ENCODE results near the gene SEMA6C.
A peak's percentile ranks its signal among the peaks of the same experiment; 100 is the strongest.
"Not testable (repeated sequence)": the region's sequence is repeated elsewhere in the genome, so short reads cannot be mapped to it uniquely, and the experiment has no call there.

The SEMA6C gene, protein sequence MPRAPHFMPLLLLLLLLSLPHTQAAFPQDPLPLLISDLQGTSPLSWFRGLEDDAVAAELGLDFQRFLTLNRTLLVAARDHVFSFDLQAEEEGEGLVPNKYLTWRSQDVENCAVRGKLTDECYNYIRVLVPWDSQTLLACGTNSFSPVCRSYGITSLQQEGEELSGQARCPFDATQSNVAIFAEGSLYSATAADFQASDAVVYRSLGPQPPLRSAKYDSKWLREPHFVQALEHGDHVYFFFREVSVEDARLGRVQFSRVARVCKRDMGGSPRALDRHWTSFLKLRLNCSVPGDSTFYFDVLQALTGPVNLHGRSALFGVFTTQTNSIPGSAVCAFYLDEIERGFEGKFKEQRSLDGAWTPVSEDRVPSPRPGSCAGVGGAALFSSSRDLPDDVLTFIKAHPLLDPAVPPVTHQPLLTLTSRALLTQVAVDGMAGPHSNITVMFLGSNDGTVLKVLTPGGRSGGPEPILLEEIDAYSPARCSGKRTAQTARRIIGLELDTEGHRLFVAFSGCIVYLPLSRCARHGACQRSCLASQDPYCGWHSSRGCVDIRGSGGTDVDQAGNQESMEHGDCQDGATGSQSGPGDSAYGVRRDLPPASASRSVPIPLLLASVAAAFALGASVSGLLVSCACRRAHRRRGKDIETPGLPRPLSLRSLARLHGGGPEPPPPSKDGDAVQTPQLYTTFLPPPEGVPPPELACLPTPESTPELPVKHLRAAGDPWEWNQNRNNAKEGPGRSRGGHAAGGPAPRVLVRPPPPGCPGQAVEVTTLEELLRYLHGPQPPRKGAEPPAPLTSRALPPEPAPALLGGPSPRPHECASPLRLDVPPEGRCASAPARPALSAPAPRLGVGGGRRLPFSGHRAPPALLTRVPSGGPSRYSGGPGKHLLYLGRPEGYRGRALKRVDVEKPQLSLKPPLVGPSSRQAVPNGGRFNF

DNA sequence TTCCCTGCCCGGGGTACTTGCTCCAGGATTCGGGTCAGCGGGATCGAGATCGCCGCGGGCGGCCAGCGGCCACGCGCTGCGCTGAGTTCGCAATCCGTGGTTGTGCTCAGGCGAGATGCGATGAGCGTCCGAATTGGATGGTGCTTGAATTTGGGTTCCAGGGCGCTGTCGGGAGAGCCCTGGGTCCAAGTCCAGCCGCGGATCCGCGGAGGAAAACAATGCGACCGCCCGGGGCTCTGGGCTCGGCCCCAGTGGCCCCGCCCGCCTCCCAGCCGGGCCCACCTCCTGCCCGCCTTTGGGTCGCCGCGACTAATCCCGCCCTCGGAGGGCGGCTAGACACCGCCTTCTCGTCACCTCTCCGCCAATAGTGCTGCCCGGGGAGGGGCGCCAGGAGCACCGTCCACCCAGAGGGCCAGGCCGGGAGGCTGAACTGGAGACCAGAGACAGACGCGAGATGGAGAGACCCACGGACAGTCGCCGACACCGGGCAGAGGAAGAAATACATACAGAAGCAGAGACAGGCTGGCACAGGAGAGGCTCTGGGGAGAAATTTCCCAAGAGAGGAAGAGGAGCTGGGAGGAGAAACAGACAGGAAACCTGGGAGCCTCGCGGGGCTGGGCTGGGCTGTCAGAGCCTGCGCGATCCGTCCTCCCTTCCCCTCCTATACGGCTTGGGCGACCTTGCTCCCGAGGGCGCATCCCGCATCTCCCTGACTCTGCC is at the start of gene SEMA6C:
TSS of gene SEMA6C (minus strand) at position 220 of the 720 bp plus-strand sequence. CDS start 4,010 bp downstream, outside the sequence.
- DNase-seq (ENCODE audit: low spot score) = peak; percentile 94

DNA sequence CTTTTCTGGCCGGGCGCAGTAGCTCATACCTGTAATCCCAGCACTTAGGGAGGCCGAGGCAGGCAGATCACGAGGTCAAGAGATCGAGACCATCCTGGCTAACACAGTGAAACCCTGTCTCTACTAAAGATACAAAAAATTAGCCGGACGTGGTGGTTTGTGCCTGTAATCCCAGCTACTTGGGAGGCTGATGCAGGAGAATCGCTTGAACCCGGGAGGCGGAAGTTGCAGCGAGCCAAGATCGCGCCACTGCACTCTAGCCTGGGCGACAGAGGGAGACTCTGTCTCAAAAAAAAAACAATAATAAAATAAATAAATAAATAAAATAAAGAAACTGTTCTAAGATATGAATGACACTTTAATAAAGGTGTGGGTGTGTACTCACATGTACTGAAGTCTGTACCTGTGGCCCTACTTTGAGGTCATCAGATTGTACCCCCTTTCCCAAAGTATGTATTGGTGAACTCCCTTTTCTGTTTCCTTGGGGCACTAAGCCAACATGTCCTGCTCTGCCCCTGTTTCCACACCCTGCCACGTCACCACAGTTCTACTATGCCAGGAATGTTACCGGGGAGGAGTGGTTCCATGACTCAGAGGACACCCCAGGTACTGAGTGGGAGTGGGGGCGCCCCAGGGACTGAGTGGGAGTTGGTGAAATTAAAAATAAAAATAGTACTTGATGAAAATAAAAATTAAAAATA is 48.6 kb upstream of the SEMA6C start:
- not testable (repeated sequence) for DNase-seq (ENCODE audit: low spot score)

DNA sequence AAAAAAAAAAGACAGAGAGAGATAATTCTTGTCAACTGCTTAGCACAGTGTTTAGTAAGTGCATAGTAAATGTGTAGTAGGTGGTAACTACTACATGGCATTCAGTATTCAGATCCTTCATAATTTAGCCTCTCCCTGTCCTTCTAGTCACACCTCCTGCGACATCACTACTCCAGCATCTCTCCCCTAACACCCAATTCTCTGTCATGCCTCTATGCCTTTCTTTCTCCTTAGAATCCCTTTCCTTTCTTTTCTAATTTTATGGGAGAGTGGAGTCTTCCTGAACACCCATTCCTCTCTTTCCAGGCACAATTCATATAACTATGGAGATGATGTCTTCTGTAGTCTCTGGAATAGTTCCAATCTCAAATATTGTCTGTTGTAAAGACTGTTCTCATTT is 47.4 kb upstream of the SEMA6C start:
- DNase-seq (ENCODE audit: low spot score) = no peak

DNA sequence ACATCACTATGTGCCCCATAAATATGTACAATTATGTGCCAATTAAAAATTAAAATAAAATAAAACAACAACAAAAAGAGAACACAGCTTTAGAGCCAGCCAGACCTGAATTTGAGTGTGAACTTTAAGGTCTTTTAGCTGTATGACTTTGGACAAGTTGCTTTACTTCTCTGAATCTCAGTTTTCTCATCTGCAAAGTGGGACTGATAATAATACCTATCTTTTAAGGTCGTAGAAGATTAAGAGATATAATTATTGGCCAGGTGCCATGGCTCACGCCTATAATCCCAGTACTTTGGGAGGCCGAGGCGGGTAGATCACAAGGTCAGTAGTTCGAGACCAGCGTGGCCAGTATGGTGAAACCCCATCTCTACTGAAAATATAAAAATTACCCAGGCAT is 46.9 kb upstream of the SEMA6C start:
- no peak for DNase-seq (ENCODE audit: low spot score)

DNA sequence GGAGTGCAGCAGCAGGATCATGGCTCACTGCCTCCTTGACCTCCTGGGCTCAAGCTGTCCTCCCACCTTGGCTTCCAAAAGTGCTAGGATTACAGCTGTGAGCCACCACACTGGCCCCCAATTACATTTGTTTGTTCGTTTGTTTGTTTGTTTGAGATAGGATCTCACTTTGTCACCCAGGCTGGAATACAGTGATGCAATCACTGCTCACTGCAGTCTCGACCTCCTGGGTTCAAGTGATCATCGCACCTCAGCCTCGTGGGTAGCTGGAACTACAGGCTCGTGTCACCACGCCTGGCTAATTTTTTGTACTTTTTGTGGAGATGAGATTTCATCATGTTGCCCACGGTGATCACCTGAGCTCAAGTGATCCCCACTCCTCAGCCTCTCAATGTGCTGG is 45.6 kb upstream of the SEMA6C start:
- DNase-seq (ENCODE audit: low spot score) = no peak

DNA sequence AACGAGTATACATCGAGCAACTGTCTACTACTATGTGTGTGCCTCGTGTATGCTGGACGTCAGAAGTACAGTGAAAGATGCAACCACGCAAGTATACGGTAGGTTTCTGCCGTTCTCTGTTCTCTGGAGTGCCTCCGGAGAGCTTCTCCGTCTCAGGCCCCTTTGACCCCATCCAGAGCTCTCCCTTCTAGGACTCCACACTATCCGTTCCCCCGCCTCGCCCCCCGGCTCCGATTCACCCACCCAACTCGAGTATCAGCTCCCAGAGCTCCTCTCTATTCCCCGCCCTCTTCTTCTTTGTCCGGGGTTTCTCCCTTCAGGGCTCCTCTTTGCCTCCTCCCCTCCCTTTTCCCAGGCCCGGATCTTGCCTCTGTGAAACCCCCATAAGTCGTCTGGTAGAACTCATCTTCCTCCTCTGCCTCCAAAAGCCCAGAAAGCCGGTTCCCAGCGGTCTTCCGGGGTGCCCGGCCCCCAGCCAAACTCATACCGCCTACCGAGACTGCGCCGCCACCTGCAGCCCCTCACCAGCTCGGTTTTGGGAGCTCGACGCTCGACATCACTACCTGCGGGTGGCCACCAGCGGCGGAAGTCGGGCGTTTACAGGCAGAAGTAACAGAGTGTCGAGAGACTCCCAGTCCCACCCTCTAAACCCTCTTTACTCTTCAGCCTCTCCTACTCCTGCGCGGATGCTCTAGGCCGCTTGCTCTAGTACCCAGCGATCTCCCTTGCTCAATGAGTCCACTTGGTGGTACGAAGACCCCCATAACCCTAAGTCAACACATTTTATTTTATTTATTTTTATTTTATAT is 43.4 kb upstream of the SEMA6C start, which contains the start of gene VPS72:
TSS of gene VPS72 (minus strand) at position 561 of the 809 bp plus-strand sequence. CDS start at position 485, 76 bp downstream.
- peak; percentile 86 for DNase-seq (ENCODE audit: low spot score)

DNA sequence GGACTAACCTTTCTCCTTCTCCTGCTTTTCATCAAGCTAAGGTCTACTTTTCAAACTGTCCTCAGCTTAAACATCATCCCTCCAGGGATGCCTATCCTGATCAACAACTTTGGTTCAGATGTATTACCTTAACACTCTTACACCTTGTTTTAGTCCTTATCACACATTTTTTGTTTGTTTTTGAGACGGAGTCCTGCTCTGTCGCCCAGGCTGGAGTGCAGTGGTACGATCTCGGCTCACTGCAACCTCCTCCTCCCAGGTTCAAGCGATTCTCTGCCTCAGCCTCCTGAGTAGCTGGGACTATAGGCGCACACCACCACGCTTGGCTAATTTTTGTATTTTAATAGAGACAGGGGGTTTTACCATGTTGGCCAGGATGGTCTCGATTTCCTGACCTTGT is 42.2 kb upstream of the SEMA6C start:
- not testable (repeated sequence) for DNase-seq (ENCODE audit: low spot score)

DNA sequence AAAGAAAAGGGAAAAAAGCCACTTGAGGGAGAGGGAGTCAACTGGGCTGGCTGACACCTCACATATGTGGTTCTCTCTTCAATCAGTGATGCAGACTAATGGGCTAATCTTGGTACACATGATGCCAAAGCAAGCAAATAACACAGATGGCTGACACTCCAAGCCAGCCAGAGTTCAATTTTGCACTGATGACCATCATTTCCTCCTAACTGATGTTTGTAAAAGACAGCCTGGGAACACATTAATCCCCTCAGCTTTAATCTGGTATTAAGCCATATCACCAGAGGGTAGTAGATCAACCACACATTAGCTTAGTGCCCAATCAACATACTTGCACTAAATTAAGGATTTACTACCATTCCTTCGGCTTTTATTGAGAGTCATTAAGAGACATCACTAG is 40.8 kb upstream of the SEMA6C start:
- no peak for DNase-seq (ENCODE audit: low spot score)

DNA sequence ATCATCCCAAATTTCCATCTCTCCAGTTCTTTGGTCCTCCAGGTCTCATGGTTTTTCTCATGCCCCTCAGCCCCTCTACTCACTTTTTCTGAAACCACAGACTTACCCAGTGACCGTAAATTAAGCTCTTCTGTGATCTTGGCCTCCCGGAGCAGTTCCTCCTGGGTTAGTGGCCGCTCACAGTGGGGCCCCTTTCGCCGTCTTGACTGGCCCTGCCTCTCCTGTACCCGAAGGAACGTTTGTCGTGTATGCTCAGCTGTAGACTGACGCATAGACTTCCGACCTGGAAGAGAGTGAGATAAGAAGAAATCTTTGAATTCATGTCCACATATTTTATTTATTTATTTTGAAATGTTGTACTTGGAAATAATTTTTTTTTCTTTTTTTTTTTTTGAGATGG is 37.8 kb upstream of the SEMA6C start:
- no peak for DNase-seq (ENCODE audit: low spot score)

DNA sequence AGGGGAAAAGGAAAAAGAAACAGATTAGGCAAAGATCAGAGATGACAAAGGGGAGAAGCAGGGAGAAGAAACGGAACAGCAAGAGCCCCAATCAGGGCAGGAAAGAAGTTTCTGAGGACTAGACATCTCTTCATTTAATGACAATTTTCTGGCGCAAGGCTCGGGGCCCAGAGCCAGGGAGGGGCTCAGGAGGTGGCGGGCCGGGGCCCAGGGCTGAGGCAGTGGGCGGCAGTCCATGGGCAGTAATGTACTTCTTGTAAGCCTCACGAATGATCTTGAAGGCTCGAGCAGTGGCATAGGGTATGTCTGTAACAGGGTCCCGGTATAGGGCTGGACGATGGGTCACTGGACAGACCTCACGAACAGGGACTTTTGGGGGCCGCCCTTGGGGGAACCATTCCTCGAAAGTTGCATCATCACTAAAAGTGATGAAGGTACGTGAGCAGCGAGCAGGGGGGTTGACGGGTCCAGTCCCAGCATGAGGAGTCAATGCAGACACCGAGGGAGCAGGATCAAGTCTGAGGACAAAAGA is 30.1 kb upstream of the SEMA6C start:
- no peak for DNase-seq (ENCODE audit: low spot score)

DNA sequence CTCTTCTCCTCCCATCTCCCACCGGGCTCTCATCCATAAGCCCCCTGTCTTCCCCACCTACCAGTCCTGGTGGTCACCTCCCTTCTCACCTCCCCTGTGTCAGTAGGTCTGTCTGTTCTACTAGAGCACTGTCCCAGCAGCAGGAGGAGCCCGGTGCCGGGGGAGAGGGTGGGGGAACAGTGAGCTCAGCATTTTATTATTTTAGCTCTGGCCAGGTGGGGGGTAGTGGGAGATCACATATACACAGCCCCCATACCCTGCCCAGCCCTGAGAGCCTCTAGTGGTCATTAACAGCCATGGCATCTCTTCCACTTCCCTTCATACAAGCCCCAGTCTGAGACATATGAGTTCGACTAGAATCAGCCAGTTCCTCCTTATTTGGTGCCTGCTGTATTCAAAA is 29.4 kb upstream of the SEMA6C start, which contains the start of gene TMOD4:
TSS of gene TMOD4 (minus strand) at position 119 of the 400 bp plus-strand sequence. CDS start 1,106 bp downstream, outside the sequence.
- DNase-seq (ENCODE audit: low spot score) = no peak

DNA sequence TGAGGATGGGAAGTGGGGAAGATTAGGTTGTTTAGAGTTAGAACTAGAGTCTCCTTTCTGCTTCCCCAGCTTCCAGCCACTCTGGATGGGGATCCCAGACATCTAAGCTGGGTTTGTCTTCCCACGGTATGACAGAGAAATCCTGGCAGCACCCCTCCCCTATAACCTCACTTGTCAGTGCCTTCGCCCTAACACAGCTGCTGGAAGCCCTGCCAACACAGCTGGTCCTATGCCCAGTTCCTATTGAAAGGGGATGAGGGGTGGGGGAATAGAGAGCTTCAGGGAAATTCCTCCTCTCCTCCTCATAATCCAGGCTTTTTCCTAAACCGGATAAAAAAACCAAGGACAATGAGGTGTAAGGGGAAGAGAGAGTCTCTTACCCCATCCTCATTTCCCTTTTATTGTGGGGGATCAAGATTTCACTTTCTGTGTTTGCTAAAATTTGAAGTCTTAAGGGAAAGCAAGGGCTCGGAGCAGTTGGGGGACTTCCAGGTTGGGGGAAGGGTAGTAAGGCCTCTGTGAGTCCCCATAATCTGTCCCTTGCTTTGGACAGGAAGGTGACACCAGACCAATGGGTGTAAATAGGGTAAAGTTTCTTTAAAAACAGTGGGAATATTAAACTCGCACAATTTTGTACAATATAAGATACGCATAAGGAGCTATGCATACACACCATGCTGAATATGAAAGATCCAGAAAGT is 28.8 kb upstream of the SEMA6C start:
- peak; percentile 94 for DNase-seq (ENCODE audit: low spot score)

DNA sequence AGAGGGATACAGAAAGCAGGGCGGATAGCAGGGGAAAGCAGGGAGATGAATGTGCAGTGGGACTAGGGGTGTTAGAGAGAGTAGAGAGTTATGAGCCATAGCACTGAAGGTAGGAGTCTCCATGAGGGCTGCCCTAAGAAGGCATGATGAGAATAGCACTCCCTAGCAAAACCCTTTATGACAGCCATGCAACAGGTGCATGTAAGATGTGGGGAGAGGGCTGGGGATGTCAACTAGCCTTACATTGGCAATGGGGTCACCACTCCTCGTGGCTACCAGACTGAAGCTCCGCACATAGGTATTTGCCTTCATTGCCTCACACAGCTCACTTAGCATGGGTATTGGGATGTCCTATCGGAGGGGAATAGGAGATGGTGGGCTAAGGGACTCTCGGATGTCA is 24.8 kb upstream of the SEMA6C start:
- no peak for DNase-seq (ENCODE audit: low spot score)

DNA sequence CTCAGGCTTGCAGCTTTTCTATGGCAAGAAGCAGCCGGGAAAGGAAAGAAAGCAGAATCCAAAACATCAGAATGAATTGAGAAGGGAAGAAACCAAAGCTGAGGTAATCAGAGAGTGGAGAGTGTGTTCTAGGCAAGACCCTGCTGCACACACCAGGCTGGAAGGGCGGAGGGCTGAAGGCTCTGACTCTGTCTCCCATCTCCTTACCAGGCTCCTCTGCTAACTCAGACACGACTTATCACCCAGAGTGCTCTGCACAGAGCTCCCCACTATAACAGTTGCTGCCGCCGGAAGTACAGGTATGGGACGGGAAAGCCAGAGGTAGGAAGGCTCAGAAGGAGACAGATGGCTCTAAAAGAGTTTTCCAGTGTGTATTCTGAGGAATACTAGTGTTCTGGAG is 20.7 kb upstream of the SEMA6C start:
- no peak for DNase-seq (ENCODE audit: low spot score)

DNA sequence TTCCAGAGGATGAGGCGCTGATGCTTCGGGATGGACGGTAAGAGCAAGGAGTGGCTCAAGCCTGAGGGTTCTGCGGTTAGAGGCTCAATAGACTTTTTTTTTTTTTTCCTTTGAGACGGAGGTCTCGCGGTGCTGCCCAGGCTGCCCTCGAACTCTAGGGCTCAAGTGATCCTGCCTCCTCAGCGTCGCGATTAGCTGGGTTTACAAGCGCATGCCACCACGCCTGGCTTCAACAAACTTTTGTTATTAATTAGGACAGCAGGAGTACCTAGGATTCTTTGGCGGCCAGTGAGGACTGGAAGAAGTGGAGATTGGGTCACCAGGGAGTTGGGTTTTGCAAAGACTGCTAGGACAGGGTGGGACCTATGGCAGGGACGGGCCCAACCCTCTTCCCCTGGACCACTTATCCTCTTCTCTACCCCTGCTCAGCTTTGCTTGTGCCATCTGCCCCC is 20.1 kb upstream of the SEMA6C start:
- DNase-seq (ENCODE audit: low spot score) = no peak

DNA sequence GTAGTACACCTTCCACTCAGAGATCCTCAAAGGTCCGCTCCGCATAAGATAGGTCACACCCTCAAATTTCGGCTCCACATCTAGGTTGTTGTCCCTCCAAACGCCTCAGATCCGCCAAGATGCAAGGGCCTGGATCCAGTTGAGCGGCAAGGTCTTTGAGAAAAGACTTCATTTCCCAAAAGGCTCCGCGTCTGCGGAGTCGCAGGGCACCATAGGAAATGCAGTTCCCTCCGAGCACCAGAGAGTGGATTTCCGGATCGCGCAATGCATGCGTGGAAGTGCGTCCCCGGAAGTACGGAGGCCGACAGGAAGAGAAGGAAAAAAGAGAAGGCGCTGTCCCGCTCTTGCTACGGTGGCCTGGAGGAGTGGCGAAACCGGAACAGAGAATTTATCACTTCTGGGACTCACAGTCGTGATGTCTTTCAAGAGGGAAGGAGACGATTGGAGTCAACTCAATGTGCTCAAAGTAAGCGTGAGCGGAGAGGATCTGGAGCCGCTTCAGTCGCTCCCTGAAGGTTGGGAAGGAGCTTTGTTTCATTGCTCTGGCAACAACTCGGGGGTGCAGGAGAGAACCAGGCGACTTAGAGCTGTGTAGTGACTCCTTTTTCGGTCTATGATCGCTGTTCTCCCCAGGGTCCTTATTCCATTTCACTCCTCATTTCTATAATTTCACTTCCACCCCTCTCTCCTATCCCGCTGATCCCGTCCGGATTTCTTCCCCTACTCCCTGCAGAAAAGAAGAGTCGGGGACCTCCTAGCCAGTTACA is 19.5 kb upstream of the SEMA6C start, which contains the start of the genes LYSMD1 and SCNM1:
TSS of gene LYSMD1 (minus strand) at position 165 of the 767 bp plus-strand sequence. CDS start 644 bp downstream, outside the sequence.
TSS of gene SCNM1 (plus strand) at position 407 of the 767 bp plus-strand sequence. CDS start at position 416, 9 bp downstream.
- peak; percentile 99 for DNase-seq (ENCODE audit: low spot score)

DNA sequence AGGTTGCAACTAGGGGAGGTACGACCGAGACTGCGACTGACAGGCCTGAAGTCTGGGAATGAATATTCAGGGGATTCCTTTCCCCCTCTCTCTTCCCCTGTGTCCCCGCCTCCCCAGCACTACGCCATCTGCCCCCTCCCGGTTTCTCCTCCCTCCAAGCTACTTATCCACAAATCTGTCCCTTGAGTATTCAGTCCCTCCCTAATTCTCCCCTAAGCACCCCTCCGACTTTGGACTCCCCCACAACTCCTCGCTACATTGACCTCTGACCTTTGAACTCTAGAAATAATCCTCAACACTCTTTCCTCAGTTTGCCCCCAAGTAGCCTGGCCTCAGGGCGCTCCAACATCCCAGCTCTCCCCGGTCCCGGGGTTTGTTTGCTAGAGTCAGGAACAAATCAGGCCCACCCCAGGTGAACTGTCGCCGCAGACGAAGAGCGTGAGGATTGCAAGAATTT is 18.9 kb upstream of the SEMA6C start:
- DNase-seq (ENCODE audit: low spot score) = no peak

DNA sequence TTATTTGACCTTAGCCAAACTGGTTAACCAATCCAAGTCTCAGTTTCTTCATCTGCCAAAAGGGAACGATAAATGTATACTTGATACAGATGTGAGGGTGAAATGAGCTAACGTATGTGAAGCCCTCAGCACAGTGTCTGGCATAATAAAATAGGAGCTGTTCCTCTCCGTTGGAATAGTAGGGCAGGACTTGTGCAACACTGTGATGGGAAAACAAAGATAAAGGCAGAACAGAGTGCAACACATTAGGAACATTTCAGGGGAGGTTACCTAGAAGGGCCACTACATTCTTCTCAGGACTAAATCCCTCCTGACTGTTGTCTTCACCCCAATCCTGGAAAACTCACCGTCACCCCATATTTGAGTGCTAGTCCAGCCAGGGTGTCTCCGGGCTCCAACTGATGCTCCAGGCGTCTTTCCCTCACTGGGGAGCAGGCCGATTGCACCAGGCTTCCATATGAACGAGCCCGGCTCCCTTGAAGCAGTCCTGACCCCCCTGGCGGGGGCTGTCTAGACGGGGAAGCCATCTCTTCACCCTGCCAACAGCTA is 18.4 kb upstream of the SEMA6C start:
- no peak for DNase-seq (ENCODE audit: low spot score)
